ENCODE results near the gene GLS2. TPM values are rescaled to one million over a fixed set of nuclear protein-coding genes. Genes with fewer than 3 reads are reported as not detected.

GLS2 gene
- total and polyA plus RNA-seq, 9 of the 15 experiments (the other 6 are each of a cell fraction or from before 2014, with no cell fraction given) = 0.11 TPM; not detected in 8

DNA sequence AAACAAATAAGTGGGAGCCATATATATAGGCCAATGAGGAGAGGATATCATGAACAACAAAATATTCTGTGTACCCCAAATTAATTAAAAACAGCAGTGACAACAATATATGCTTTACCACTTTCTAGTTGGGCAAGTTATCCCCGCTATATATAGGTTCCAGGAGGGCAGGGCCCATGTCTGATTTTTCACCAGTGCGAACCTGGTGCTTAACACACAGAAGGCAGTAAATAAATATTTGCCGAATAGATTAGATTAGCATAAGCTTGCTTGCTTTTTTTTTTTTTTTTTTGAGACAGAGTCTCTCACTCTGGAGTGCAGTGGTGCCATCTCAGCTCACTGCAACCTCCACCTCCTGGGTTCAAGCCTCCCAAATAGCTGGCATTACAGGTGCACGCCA lies 30.1 kb downstream of the GLS2 start:
- Histone ChIP-seq H3K9ac (ENCODE audit: insufficient read depth in 1 of 2, low read depth in 2 of 2, low read length in 2 of 2) (no peak overlapping the region), H2AFZ (ENCODE audit: low read depth, low read length) (no peak overlapping the region), H3K9me1 (ENCODE audit: control insufficient read depth, insufficient read depth, low read length) (no peaks in the 10 kb centered on the region), H3K27ac (ENCODE audit: extremely low read depth, low read depth, low read length) (no peak overlapping the region), H3K4me3 (no peak overlapping the region), H3K79me2 (ENCODE audit: control insufficient read depth, insufficient read depth, low read length) (no peaks in the 10 kb centered on the region), H3K4me1 (replicated peaks in 1 of 2; ENCODE audit: control insufficient read depth in 2 of 2, insufficient read depth in 2 of 2, low read length in 2 of 2) (peaks cover 7 to 13% of the 10 kb centered on the region in 2 experiments; a peak in 4 of 5 replicates), H3K36me3 (ENCODE audit: control insufficient read depth, insufficient read depth, low read length) (no peaks in the 10 kb centered on the region), H3K9me3 (replicated peaks; ENCODE audit: control insufficient read depth, insufficient read depth, low read depth, low read length) (no peaks in the 10 kb centered on the region), H3K4me2 (ENCODE audit: insufficient read depth, low read length) (no peak overlapping the region), H3K27me3 (ENCODE audit: control insufficient read depth in 2 of 2, insufficient read depth in 2 of 2, low read length in 2 of 2) (no peaks in the 10 kb centered on the region), H4K20me1 (replicated peaks; ENCODE audit: control insufficient read depth, insufficient read depth, low read length) (no peaks in the 10 kb centered on the region)
- TF ChIP-seq ZNF133 (CRISPR knock-in tag; IDR thresholded peaks at IDR 0.05) (no peak), MXI1 (IDR thresholded peaks at IDR 0.05; ENCODE audit: low read depth, low read length) (no peak)
- no TSS peak for BruUV-seq (replicated peaks)
- in situ Hi-C loops (cut with MboI) (no loop called here), intact Hi-C loops (cut with micrococcal nuclease) (no loop called here)
- ChIA-PET POLR2A (interaction anchor here (0.6 to 2.2 kb wide), 4 partner anchors 10 to 42 kb away, joined by 3 to 6 read pairs (median 4); no protein-coding TSS in a partner anchor), CTCF (ENCODE audit: low intra/inter-chr PET ratio) (no interaction called here)
- DNase-seq (ENCODE audit: extremely low read depth in 1 of 4, low spot score in 3 of 4) (no peak), FAIRE-seq (no peak), ATAC-seq (no peak)
- WGBS (ENCODE audit: insufficient coverage, low coverage, missing lambda C conversion rate) = 74% methylated on average over 4 of the region's 4 CpGs

DNA sequence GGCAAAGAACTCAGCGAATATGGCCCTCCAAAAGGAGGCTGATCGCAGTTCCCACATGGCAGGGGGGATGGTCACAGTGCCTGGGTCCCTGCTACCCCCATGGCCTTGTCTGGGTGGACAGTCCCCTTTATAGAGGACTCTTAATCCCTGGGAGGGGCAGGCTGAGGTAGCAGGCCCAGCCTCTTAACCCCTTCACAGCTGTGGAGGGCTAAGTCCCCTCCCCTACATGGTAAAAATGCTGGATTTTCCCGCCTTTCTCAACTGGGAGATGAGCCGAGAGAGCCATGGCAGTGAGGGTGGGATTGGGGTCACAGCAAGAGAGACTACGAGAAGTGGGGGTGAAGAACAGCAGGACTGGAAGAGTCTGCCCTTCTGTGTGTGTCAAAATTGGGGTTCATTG lies 33.4 kb downstream of the GLS2 start, which contains the start of gene MIP:
TSS of gene MIP (minus strand) at position 101 of the 400 bp plus-strand sequence. CDS start at position 57, 44 bp downstream.
- POLR2A ChIA-PET = interaction anchor here (0.7 to 1.5 kb wide), 4 partner anchors 9 to 1991 kb away, joined by 3 to 5 read pairs (median 4); no protein-coding TSS in a partner anchor
- H4K20me1 ChIP-seq (replicated peaks; ENCODE audit: control insufficient read depth, insufficient read depth, low read length) = no peaks in the 10 kb centered on the region
- H3K27ac ChIP-seq (ENCODE audit: extremely low read depth, low read depth, low read length) = no peak within 1 kb of the TSS
- intact Hi-C loops (cut with micrococcal nuclease) = no loop called here
- no peaks in the 10 kb centered on the region for H3K9me1 ChIP-seq (ENCODE audit: control insufficient read depth, insufficient read depth, low read length)
- no TSS peak for BruUV-seq (replicated peaks)
- H3K9me3 ChIP-seq (replicated peaks; ENCODE audit: control insufficient read depth, insufficient read depth, low read depth, low read length) = no peaks in the 10 kb centered on the region
- in situ Hi-C loops (cut with MboI) = no loop called here
- FAIRE-seq (no peak), ATAC-seq (no peak), DNase-seq (ENCODE audit: extremely low read depth in 1 of 4, low spot score in 3 of 4) (no peak)
- H3K9ac ChIP-seq (ENCODE audit: insufficient read depth in 1 of 2, low read depth in 2 of 2, low read length in 2 of 2) = peak within 1 kb of the TSS in 1 of 2 experiments; percentile 73; a peak in 2 of 4 replicates
- WGBS (ENCODE audit: insufficient coverage, low coverage, missing lambda C conversion rate) = 55% methylated on average over 5 of the region's 5 CpGs
- no peaks in the 10 kb centered on the region for H3K79me2 ChIP-seq (ENCODE audit: control insufficient read depth, insufficient read depth, low read length)
- TF ChIP-seq, protein P1, sequence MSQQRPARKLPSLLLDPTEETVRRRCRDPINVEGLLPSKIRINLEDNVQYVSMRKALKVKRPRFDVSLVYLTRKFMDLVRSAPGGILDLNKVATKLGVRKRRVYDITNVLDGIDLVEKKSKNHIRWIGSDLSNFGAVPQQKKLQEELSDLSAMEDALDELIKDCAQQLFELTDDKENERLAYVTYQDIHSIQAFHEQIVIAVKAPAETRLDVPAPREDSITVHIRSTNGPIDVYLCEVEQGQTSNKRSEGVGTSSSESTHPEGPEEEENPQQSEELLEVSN (IDR thresholded peaks at IDR 0.05; ENCODE audit: borderline replicate concordance in 1 of 2, extremely low read depth in 1 of 2, insufficient read depth in 1 of 2, insufficient read length in 1 of 2, low read depth in 1 of 2, low read length in 1 of 2, poor library complexity in 1 of 2, severe bottlenecking in 1 of 2) = peak in 1 of 2 experiments; percentile 36
- no peak for TF ChIP-seq HSF4 (CRISPR knock-in tag; IDR thresholded peaks at IDR 0.05; ENCODE audit: borderline replicate concordance)
- CTCF ChIA-PET (ENCODE audit: low intra/inter-chr PET ratio) = no interaction called here
- H3K36me3 ChIP-seq (ENCODE audit: control insufficient read depth, insufficient read depth, low read length) = no peaks in the 10 kb centered on the region
- H3K4me2 ChIP-seq (ENCODE audit: insufficient read depth, low read length) = no peak within 1 kb of the TSS
- no peak within 1 kb of the TSS for H3K4me3 ChIP-seq
- peak within 1 kb of the TSS; percentile 61 for H2AFZ ChIP-seq (ENCODE audit: low read depth, low read length)
- no peaks in the 10 kb centered on the region for H3K27me3 ChIP-seq (ENCODE audit: control insufficient read depth in 2 of 2, insufficient read depth in 2 of 2, low read length in 2 of 2)
- peaks cover 6 to 11% of the 10 kb centered on the region in 2 experiments; a peak in 2 of 5 replicates for H3K4me1 ChIP-seq (replicated peaks in 1 of 2; ENCODE audit: control insufficient read depth in 2 of 2, insufficient read depth in 2 of 2, low read length in 2 of 2)

All from K562 (cell line).